HEK293T (cell line): ENCODE results near the gene PKIB.

Experiments
- CTCF ChIA-PET: fragments of 350-600 bp; formaldehyde crosslinking; extraction: SDS; loops from one replicate; lab custom pipeline; 2021; ENCODE audit warnings: antibody characterized with exemption, inconsistent platforms; lab: Yijun Ruan, JAX
- POLR2A ChIA-PET: fragments of 350-600 bp; formaldehyde crosslinking; extraction: SDS; loops from one replicate; lab custom pipeline; 2020; ENCODE audit warnings: antibody characterized with exemption, inconsistent platforms; lab: Yijun Ruan, JAX
- DNase-seq: peaks from one replicate; pipeline ENCODE4 v3.0.0; 2012; ENCODE audit warnings: mixed read lengths; ENCODE audit errors: extremely low spot score
- ARNT ChIP-seq: fragments of 450-650 bp; IDR thresholded peaks from 2 replicates; pipeline ENCODE4 v1.6.1; 2017; ENCODE audit warnings: mild to moderate bottlenecking
- BHLHE40 ChIP-seq: fragments of 450-650 bp; IDR thresholded peaks from 2 replicates; pipeline ENCODE4 v1.6.1; 2016; ENCODE audit warnings: mild to moderate bottlenecking, moderate library complexity, borderline replicate concordance
- CTBP1 ChIP-seq: fragments of 450-650 bp; IDR thresholded peaks from 2 replicates; pipeline ENCODE4 v1.6.1; 2016; ENCODE audit warnings: borderline replicate concordance
- ELF4 ChIP-seq: fragments of 450-650 bp; IDR thresholded peaks from 2 replicates; pipeline ENCODE4 v1.6.1; 2017; ENCODE audit warnings: antibody characterized with exemption
- FOXA1 ChIP-seq: fragments of 450-650 bp; IDR thresholded peaks from 2 replicates; pipeline ENCODE4 v1.6.1; 2016; ENCODE audit warnings: mild to moderate bottlenecking
- FOXK2 ChIP-seq: fragments of 450-650 bp; IDR thresholded peaks from 2 replicates; pipeline ENCODE4 v1.6.1; 2016; ENCODE audit warnings: mild to moderate bottlenecking
- FOXM1 ChIP-seq: fragments of 450-650 bp; IDR thresholded peaks from 2 replicates; pipeline ENCODE4 v1.6.1; 2017; ENCODE audit warnings: mild to moderate bottlenecking, borderline replicate concordance
- HDGF ChIP-seq: fragments of 450-650 bp; IDR thresholded peaks from 2 replicates; pipeline ENCODE4 v1.6.1; 2017; ENCODE audit warnings: antibody characterized with exemption, borderline replicate concordance
- L3MBTL2 ChIP-seq: fragments of 450-650 bp; conservative IDR thresholded peaks from 2 replicates; pipeline ENCODE4 v1.6.1; 2016; ENCODE audit warnings: mild to moderate bottlenecking
- LEF1 ChIP-seq: fragments of 450-650 bp; IDR thresholded peaks from 2 replicates; pipeline ENCODE4 v1.6.1; 2017; ENCODE audit warnings: mild to moderate bottlenecking, borderline replicate concordance
- NFRKB ChIP-seq: fragments of 450-650 bp; IDR thresholded peaks from 2 replicates; pipeline ENCODE4 v1.6.1; 2016; ENCODE audit warnings: mild to moderate bottlenecking, moderate library complexity
- PKNOX1 ChIP-seq: fragments of 450-650 bp; IDR thresholded peaks from 2 replicates; pipeline ENCODE4 v1.6.1; 2016
- SP1 ChIP-seq: fragments of 450-650 bp; IDR thresholded peaks from 2 replicates; pipeline ENCODE4 v1.6.1; 2017
- SUZ12 ChIP-seq: fragments of 450-650 bp; IDR thresholded peaks from 2 replicates; pipeline ENCODE4 v1.6.1; 2016; ENCODE audit warnings: mild to moderate bottlenecking
- TARDBP ChIP-seq: fragments of 450-650 bp; IDR thresholded peaks from 2 replicates; pipeline ENCODE4 v1.6.1; 2016
- ZNF384 ChIP-seq: fragments of 450-650 bp; IDR thresholded peaks from 2 replicates; pipeline ENCODE4 v1.6.1; 2016

Gene PKIB

GRCh38 chr6:122683989-122684651 is 73.9 kb downstream of the PKIB start:
- POLR2A ChIA-PET, result no interaction called here
- CTCF ChIA-PET, result interaction anchor here (0.7 kb wide), 1 partner anchor 11 kb away, joined by 3 read pairs; no protein-coding TSS in a partner anchor
- no peak for TF ChIP-seq NFRKB
- no peak for DNase-seq

- ChIA-PET CTCF (no interaction called here), POLR2A (no interaction called here)
- TF ChIP-seq FOXA1 (no peak), FOXM1 (no peak), SUZ12 (no peak), NFRKB (no peak), BHLHE40 (no peak), HDGF (no peak), ELF4 (no peak), L3MBTL2 (no peak), CTBP1 (no peak), TARDBP (no peak), SP1 (no peak), PKNOX1 (no peak), FOXK2 (no peak), LEF1 (no peak), ARNT (no peak)
- DNase-seq, result no peak
Measured at GRCh38 chr6:122692175-122692598, 82.0 kb downstream of the PKIB start.

GRCh38 chr6:122692807-122693580 is 82.8 kb downstream of the PKIB start:
- ChIA-PET POLR2A (no interaction called here), CTCF (no interaction called here)
- TF ChIP-seq FOXK2, result no peak
- no peak for TF ChIP-seq FOXM1
- no peak for TF ChIP-seq TARDBP
- TF ChIP-seq HDGF, result no peak
- no peak for TF ChIP-seq SP1
- TF ChIP-seq L3MBTL2, result no peak
- TF ChIP-seq ZNF384, result no peak
- no peak for TF ChIP-seq ELF4
- no peak for TF ChIP-seq CTBP1
- no peak for DNase-seq

GRCh38 chr6:122694075-122694474 is 83.9 kb downstream of the PKIB start:
- TF ChIP-seq FOXA1, result no peak
- TF ChIP-seq BHLHE40, result no peak
- CTCF ChIA-PET, result interaction anchor here (1.2 kb wide), 1 partner anchor 9 kb away, joined by 3 read pairs; no protein-coding TSS in a partner anchor
- DNase-seq, result no peak
- POLR2A ChIA-PET, result no interaction called here

- ChIA-PET CTCF (interaction anchor here (0.7 to 1.2 kb wide), 2 partner anchors 10 to 31 kb away, joined by 3 read pairs; no protein-coding TSS in a partner anchor), POLR2A (no interaction called here)
- DNase-seq, result no peak
- TF ChIP-seq FOXM1 (no peak), FOXK2 (no peak), PKNOX1 (no peak), FOXA1 (no peak), ELF4 (no peak), SUZ12 (no peak), BHLHE40 (no peak), NFRKB (no peak), L3MBTL2 (no peak), CTBP1 (no peak), TARDBP (no peak), ARNT (no peak), SP1 (no peak)
Measured at GRCh38 chr6:122694602-122695001, 84.4 kb downstream of the PKIB start.

GRCh38 chr6:122695188-122695587 is 85.0 kb downstream of the PKIB start:
- ChIA-PET POLR2A (no interaction called here), CTCF (interaction anchor here (0.7 to 1.2 kb wide), 2 partner anchors 10 to 31 kb away, joined by 3 read pairs; no protein-coding TSS in a partner anchor)
- no peak for DNase-seq
- TF ChIP-seq SUZ12 (no peak), FOXA1 (no peak), L3MBTL2 (no peak), ZNF384 (no peak)

- ChIA-PET POLR2A (interaction anchor here (1.4 kb wide), 1 partner anchor 86 kb away, joined by 3 read pairs; the partner anchor contains the start of gene PKIB), CTCF (interaction anchor here (0.9 kb wide), 1 partner anchor 204 kb away, joined by 4 read pairs; no protein-coding TSS in a partner anchor)
- TF ChIP-seq ARNT (no peak), ELF4 (no peak), SUZ12 (no peak), L3MBTL2 (no peak), CTBP1 (no peak), SP1 (no peak), FOXM1 (no peak), PKNOX1 (no peak), BHLHE40 (no peak), ZNF384 (no peak), LEF1 (no peak), NFRKB (no peak)
- no peak for DNase-seq
Measured at GRCh38 chr6:122696079-122696478, 85.9 kb downstream of the PKIB start.
